Thyroid gland (tissue), 4 donors: Measurements from ENCODE around the gene SCN5A.

Experiments
- POLR2A ChIP-seq, 2 donors: fragments of 450-650 bp; IDR thresholded peaks; one replicate each; pipeline ENCODE4 v1.6.1; 2017; ENCODE audit warnings: antibody characterized with exemption in 2 of 2, mild to moderate bottlenecking in 2 of 2, moderate library complexity in 1 of 2
- TF ChIP-seq, protein P1 (sequence below), 6 experiments: fragments of 200-600 bp in 3 of 6; fragments of 450-650 bp in 3 of 6; sonication (generic) in 3 of 6; IDR thresholded peaks; one replicate each; pipeline ENCODE4 v1.5.1; 2016 to 2019; ENCODE audit warnings: antibody characterized with exemption in 6 of 6, mild to moderate bottlenecking in 2 of 6, inconsistent platforms in 1 of 6, moderate library complexity in 1 of 6

DNA sequence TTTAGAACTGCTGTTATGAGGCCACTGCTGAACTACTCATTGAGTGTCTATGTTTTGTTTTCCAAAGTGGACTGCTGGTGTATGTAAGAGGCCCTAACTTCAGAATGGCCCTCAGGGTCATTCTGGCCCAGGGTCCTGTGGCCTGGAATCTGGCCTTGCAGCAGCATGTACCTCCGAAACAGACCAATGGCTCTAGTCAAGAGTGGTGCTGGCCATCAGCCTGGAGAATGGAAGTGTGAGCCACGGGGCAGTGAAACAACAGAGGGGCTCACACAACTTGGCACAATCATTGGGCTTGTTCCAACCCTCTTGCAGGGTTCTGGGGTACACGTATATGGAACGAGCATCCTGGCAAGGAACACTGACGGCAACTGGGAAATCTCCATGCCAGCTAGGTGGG lies 40.5 kb downstream of the SCN5A start:
- TF ChIP-seq, protein P1, sequence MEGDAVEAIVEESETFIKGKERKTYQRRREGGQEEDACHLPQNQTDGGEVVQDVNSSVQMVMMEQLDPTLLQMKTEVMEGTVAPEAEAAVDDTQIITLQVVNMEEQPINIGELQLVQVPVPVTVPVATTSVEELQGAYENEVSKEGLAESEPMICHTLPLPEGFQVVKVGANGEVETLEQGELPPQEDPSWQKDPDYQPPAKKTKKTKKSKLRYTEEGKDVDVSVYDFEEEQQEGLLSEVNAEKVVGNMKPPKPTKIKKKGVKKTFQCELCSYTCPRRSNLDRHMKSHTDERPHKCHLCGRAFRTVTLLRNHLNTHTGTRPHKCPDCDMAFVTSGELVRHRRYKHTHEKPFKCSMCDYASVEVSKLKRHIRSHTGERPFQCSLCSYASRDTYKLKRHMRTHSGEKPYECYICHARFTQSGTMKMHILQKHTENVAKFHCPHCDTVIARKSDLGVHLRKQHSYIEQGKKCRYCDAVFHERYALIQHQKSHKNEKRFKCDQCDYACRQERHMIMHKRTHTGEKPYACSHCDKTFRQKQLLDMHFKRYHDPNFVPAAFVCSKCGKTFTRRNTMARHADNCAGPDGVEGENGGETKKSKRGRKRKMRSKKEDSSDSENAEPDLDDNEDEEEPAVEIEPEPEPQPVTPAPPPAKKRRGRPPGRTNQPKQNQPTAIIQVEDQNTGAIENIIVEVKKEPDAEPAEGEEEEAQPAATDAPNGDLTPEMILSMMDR (IDR thresholded peaks at IDR 0.05), result no peak
- no peak for TF ChIP-seq POLR2A (IDR thresholded peaks at IDR 0.05)
